SW 1271 (cell line): Measurements from ENCODE around the gene GABBR2.

Experiments used
- DNase-seq, 2 experiments: peaks; one replicate each; lab custom pipeline; 2025; lab: John Stamatoyannopoulos, UW

GABBR2 gene

GRCh38 chr9:98634685-98635336, 73.9 kb downstream of the GABBR2 start:
- no peak for DNase-seq

- DNase-seq, result no peak
These were observed 75.9 kb downstream of the GABBR2 start for GRCh38 chr9:98632839-98633238.

- no peak for DNase-seq
These were observed 81.4 kb downstream of the GABBR2 start for GRCh38 chr9:98627296-98627695.

GRCh38 chr9:98625728-98626127, 83.0 kb downstream of the GABBR2 start:
- DNase-seq, result no peak

- no peak for DNase-seq
These were observed 88.9 kb downstream of the GABBR2 start for GRCh38 chr9:98619788-98620187.

GRCh38 chr9:98615633-98616032, 93.1 kb downstream of the GABBR2 start:
- no peak for DNase-seq

- no peak for DNase-seq
These were observed 93.8 kb downstream of the GABBR2 start for GRCh38 chr9:98614941-98615340.

GRCh38 chr9:98612061-98612752, 96.5 kb downstream of the GABBR2 start:
- no peak for DNase-seq

GRCh38 chr9:98611319-98611718, 97.4 kb downstream of the GABBR2 start:
- no peak for DNase-seq

GRCh38 chr9:98610711-98611110, 98.0 kb downstream of the GABBR2 start:
- no peak for DNase-seq

GRCh38 chr9:98610211-98610610, 98.5 kb downstream of the GABBR2 start:
- no peak for DNase-seq

GRCh38 chr9:98609646-98610045, 99.1 kb downstream of the GABBR2 start:
- no peak for DNase-seq

GRCh38 chr9:98607787-98608186, 100.9 kb downstream of the GABBR2 start:
- no peak for DNase-seq

- DNase-seq, result no peak
These were observed 101.6 kb downstream of the GABBR2 start for GRCh38 chr9:98607152-98607551.

- no peak for DNase-seq
These were observed 102.0 kb downstream of the GABBR2 start for GRCh38 chr9:98606730-98607129.

GRCh38 chr9:98605116-98605515, 103.6 kb downstream of the GABBR2 start:
- no peak for DNase-seq

- no peak for DNase-seq
These were observed 104.8 kb downstream of the GABBR2 start for GRCh38 chr9:98603821-98604383.

GRCh38 chr9:98602839-98603500, 105.8 kb downstream of the GABBR2 start:
- DNase-seq, result no peak

GRCh38 chr9:98600631-98601030, 108.1 kb downstream of the GABBR2 start:
- DNase-seq, result no peak

GRCh38 chr9:98599566-98600216, 109.0 kb downstream of the GABBR2 start:
- DNase-seq, result no peak

GRCh38 chr9:98598861-98599260, 109.9 kb downstream of the GABBR2 start:
- DNase-seq, result no peak

GRCh38 chr9:98597236-98597771, 111.4 kb downstream of the GABBR2 start:
- no peak for DNase-seq
